ENCODE results near the gene NFU1. TPM values are rescaled to one million over a fixed set of nuclear protein-coding genes. Genes with fewer than 3 reads are reported as not detected.

NFU1 gene
- total and polyA plus RNA-seq, 2 of the 13 experiments (the other 11 are each of a cell fraction or from before 2014, with no cell fraction given), result 39.1 to 84.0 TPM

GRCh38 chr2:69461404-69461803 is 24.2 kb upstream of the NFU1 start:
- TF ChIP-seq PAWR (CRISPR knock-in tag; IDR thresholded peaks at IDR 0.05; ENCODE audit: borderline replicate concordance) (no peak), SATB2 (CRISPR knock-in tag; IDR thresholded peaks at IDR 0.05) (no peak), ZNF17 (CRISPR knock-in tag; IDR thresholded peaks at IDR 0.05) (no peak), NFE2L1 (CRISPR knock-in tag; IDR thresholded peaks at IDR 0.05; ENCODE audit: borderline replicate concordance) (no peak), ESRRA (CRISPR knock-in tag; IDR thresholded peaks at IDR 0.05; ENCODE audit: low read depth) (no peak), KLF15 (CRISPR knock-in tag; IDR thresholded peaks at IDR 0.05; ENCODE audit: borderline replicate concordance) (no peak), ZNF616 (CRISPR knock-in tag; IDR thresholded peaks at IDR 0.05; ENCODE audit: low read depth) (no peak)
- TF ChIP-seq, protein P1, sequence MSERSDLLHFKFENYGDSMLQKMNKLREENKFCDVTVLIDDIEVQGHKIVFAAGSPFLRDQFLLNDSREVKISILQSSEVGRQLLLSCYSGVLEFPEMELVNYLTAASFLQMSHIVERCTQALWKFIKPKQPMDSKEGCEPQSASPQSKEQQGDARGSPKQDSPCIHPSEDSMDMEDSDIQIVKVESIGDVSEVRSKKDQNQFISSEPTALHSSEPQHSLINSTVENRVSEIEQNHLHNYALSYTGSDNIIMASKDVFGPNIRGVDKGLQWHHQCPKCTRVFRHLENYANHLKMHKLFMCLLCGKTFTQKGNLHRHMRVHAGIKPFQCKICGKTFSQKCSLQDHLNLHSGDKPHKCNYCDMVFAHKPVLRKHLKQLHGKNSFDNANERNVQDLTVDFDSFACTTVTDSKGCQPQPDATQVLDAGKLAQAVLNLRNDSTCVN (CRISPR knock-in tag; IDR thresholded peaks at IDR 0.05; ENCODE audit: borderline replicate concordance), result no peak
- intact Hi-C loops (cut with micrococcal nuclease; ENCODE audit: unreplicated experiment) (no loop called here), in situ Hi-C loops (cut with HindIII; ENCODE audit: extremely low pct_ligation_motif_present, low pct_unique_long_range_greater_than_20kb) (no loop called here)
- no peaks in the 10 kb centered on the region for H3K27me3 ChIP-seq (ENCODE audit: control insufficient read depth in 1 of 2, insufficient read depth in 2 of 2, low read length in 2 of 2)
- FAIRE-seq, result no peak
- H2AFZ ChIP-seq (ENCODE audit: low read length), result no peak overlapping the region
- DNase-seq (ENCODE audit: low spot score), result no peak
- WGBS (ENCODE audit: low lambda C conversion rate), result 95% methylated on average over 6 of the region's 6 CpGs
- ChIA-PET CTCF (ENCODE audit: low intra/inter-chr PET ratio, low total read pairs) (no interaction called here), POLR2A (no interaction called here)
- H3K4me2 ChIP-seq (ENCODE audit: low read depth, low read length), result no peak overlapping the region
- no peak overlapping the region for H3K27ac ChIP-seq (ENCODE audit: extremely low read length, insufficient read depth, low read length)
- no peaks in the 10 kb centered on the region for H4K20me1 ChIP-seq (ENCODE audit: insufficient read depth, low read length)
- peaks cover 0 to 11% of the 10 kb centered on the region in 2 experiments; a peak in 2 of 5 replicates for H3K36me3 ChIP-seq (replicated peaks in 1 of 2; ENCODE audit: control insufficient read depth in 1 of 2, insufficient read depth in 2 of 2, low read length in 2 of 2)
- no peak overlapping the region for H3K9ac ChIP-seq (ENCODE audit: insufficient read depth, low read depth, low read length)
- no peaks in the 10 kb centered on the region for H3K79me2 ChIP-seq (ENCODE audit: insufficient read depth, low read length)
- H3K4me1 ChIP-seq (ENCODE audit: insufficient read depth, low read length), result no peaks in the 10 kb centered on the region
- BruUV-seq (replicated peaks), result no TSS peak
- no peaks in the 10 kb centered on the region for H3K9me3 ChIP-seq (ENCODE audit: low read length)
- no peak overlapping the region for H3K4me3 ChIP-seq (replicated peaks in 1 of 3; ENCODE audit: insufficient read depth in 1 of 3, low read depth in 2 of 3, low read length in 3 of 3)
- no peak for ATAC-seq

DNA sequence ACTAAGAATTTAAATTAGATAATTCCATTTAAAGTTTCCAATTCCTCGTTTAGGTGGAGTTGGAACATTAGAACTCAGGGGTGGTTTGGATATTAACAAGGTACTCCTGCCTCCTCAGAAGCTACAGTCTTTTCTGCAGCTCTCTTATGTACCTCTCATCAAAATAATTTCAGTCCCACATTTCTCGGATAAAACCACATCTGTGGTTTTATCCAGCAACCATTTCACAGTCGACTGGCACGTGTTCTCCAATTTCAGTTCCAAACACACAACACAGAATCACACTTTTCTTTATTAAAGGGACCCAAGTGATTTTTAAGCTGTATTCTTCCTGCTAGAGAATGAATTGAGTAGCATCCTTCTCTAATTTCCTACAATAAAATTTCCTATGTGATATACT is 22.7 kb upstream of the NFU1 start:
- ChIA-PET POLR2A (no interaction called here), CTCF (ENCODE audit: low intra/inter-chr PET ratio, low total read pairs) (no interaction called here)
- intact Hi-C loops (cut with micrococcal nuclease; ENCODE audit: unreplicated experiment) (no loop called here), in situ Hi-C loops (cut with HindIII; ENCODE audit: extremely low pct_ligation_motif_present, low pct_unique_long_range_greater_than_20kb) (no loop called here)
- FAIRE-seq (no peak), DNase-seq (ENCODE audit: low spot score) (no peak), ATAC-seq (no peak)
- Histone ChIP-seq H3K9me3 (ENCODE audit: low read length) (no peaks in the 10 kb centered on the region), H3K4me1 (ENCODE audit: insufficient read depth, low read length) (no peaks in the 10 kb centered on the region), H3K9ac (ENCODE audit: insufficient read depth, low read depth, low read length) (no peak overlapping the region), H3K79me2 (ENCODE audit: insufficient read depth, low read length) (no peaks in the 10 kb centered on the region), H3K27me3 (ENCODE audit: control insufficient read depth in 1 of 2, insufficient read depth in 2 of 2, low read length in 2 of 2) (no peaks in the 10 kb centered on the region), H3K4me2 (ENCODE audit: low read depth, low read length) (no peak overlapping the region), H3K4me3 (replicated peaks in 1 of 3; ENCODE audit: insufficient read depth in 1 of 3, low read depth in 2 of 3, low read length in 3 of 3) (no peak overlapping the region), H4K20me1 (ENCODE audit: insufficient read depth, low read length) (no peaks in the 10 kb centered on the region), H3K36me3 (replicated peaks in 1 of 2; ENCODE audit: control insufficient read depth in 1 of 2, insufficient read depth in 2 of 2, low read length in 2 of 2) (no peaks in the 10 kb centered on the region), H2AFZ (ENCODE audit: low read length) (no peak overlapping the region), H3K27ac (ENCODE audit: extremely low read length, insufficient read depth, low read length) (no peak overlapping the region)
- no TSS peak for BruUV-seq (replicated peaks)
- no peak for TF ChIP-seq ZNF597 (CRISPR knock-in tag; IDR thresholded peaks at IDR 0.05)
- TF ChIP-seq MAFK (conservative IDR thresholded peaks at IDR 0.05 in 1 of 2, IDR thresholded peaks at IDR 0.05 in 1 of 2; ENCODE audit: low read length in 2 of 2), result no peak
- no peak for TF ChIP-seq ZNF468 (CRISPR knock-in tag; IDR thresholded peaks at IDR 0.05)
- WGBS (ENCODE audit: low lambda C conversion rate), result 76% methylated on average over 4 of the region's 4 CpGs

All from HepG2 (cell line).